HG03039 (cell line): Measurements from ENCODE around the gene TSPAN12.

Experiments
- ATAC-seq: cut with Tn5 transposase; IDR thresholded peaks from one replicate; pipeline ENCODE4 v1.9.1; 2021; ENCODE audit warnings: mild to moderate bottlenecking, moderate library complexity; ENCODE audit not compliant: unreplicated experiment

Gene TSPAN12

GRCh38 chr7:120770206-120770605, 87.7 kb downstream of the TSPAN12 start:
- no peak for ATAC-seq

DNA sequence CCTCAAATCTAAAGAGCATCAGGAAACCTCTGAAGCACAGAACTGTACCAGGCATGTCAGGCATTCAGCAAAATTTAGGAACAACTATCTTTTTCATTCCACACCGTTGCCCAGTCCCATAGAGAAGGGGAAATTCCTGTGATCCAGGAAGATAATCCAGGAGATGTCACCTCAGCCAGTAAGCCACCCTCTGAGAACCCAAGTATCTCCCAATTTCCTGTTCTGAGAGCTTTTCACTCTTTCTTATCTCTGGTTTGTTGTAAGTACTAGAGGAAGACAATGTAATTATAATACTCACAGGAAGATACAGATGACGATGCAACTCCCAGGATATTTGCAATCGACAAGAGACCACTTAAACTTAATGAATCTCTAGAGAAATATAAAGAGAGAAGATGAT, 97.1 kb downstream of the TSPAN12 start:
- no peak for ATAC-seq

DNA sequence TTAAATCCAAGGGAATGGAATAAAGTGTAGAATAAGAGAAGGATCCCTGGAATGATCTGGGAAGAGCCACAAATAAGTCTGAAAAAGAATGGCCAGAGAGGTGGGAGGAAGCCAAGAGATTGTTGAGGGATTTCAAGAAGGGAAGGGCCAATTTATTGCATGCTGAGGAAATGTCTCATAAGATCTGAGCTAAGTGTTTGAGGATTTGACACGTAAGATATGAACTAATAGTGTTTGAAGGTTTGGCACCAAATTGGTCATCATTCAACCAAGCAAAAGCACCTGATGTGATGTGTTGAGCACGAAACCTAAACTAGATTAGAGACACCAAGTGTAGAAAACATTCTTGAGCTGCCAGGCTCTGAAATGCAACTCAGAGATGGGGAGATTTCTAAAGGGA, 97.9 kb downstream of the TSPAN12 start:
- ATAC-seq = peak; percentile 80

GRCh38 chr7:120743128-120743527, 114.8 kb downstream of the TSPAN12 start:
- ATAC-seq = no peak

DNA sequence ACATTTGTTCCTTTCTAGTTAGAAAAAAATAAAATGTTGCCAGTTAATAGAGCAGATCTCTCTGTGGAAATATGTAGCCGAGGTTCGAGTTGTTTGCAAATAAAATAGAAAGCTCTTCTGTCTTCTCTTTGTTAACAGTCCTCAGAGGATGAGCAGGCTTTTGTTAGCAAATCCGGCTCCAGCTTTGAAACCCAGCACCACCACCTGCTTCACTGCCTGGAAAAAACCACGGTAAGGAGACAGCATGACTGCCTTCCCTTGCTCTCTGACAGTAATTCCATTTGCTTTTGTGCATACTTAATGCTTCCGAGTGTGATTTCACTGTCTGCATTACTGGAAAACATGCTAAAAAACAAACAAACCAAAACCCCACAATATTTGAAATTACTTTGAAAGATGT, 115.6 kb downstream of the TSPAN12 start:
- ATAC-seq = no peak

DNA sequence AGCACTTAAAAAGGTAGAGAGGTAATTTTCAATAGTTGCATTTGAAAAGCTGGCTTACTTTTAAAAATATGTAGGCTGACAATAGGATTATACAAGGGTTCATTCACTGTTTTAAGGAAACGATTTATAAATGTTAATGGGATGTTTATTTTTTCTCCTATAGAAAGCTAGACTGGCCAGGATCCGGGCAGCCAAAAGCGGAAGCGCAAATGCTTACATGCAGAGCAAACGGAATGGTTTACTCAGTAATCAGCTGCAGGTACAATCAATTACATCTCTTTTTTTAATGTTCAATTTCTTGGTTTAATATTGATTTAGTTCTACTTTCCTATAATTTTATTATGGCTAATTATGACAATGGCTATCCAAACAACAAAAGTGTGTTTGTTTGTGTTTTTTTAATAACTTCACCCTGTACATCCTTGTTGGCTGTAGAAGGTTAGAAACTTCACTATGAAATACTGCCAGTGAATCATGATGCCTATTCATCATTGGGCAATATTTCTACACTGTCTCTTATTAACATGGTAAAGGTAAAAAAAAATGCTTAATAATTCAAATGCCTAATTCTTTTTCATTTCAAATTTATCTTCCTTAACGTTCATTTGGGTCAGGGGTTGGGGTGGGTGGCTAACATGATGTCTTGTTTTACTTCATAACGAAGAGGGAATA, 116.4 kb downstream of the TSPAN12 start:
- no peak for ATAC-seq

- no peak for ATAC-seq
Observed at GRCh38 chr7:120740348-120740747, 117.6 kb downstream of the TSPAN12 start.

DNA sequence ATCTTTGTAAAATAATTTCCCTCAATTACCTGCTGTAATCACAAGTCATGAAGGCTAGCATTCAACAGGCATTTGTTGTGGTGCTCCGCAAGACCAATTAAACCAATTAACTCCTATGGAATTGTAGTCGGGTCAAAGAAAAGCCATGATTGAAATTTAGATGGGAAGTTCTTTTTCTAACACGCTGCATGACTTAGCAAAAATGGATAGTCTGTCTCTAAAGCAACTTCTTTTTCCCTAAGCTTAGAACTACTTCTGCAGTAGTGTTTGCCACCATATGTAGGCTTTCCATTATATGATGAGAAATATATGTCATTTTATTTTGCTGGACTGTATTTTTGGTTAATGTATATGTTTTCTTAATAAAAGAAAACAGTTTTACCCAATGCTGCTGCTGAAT, 119.1 kb downstream of the TSPAN12 start:
- no peak for ATAC-seq
